GM12878 (cell line): ENCODE results near the gene FRYL. TPM values are rescaled to one million over a fixed set of nuclear protein-coding genes. Genes with fewer than 3 reads are reported as not detected.

Experiments
- ATAC-seq: fragments of 200-7000 bp; cut with Tn5 transposase; 3 replicates; pipeline ENCODE4 v1.9.1; 2020; ENCODE audit warnings: mild to moderate bottlenecking, moderate library complexity
- BruUV-seq: library from RNA; stranded (reverse); fragments of 400-500 nt; replicated peaks from 2 replicates; lab custom pipeline; 2021; lab: Mats Ljungman, UMichigan
- CTCF ChIA-PET: fragments of 300-600 bp; sonication (Branson Sonifier 250); formaldehyde crosslinking; extraction: SDS; loops from one replicate; lab custom pipeline; 2021; ENCODE audit warnings: inconsistent platforms; lab: Yijun Ruan, JAX
- POLR2A ChIA-PET: fragments of 350-600 bp; formaldehyde crosslinking; extraction: SDS; loops from one replicate; lab custom pipeline; 2021; ENCODE audit warnings: inconsistent platforms; lab: Charles Lee
- RAD21 ChIA-PET: fragments of 300-600 bp; sonication (Branson Sonifier 250); formaldehyde crosslinking; loops from one replicate; lab custom pipeline; 2023; ENCODE audit warnings: antibody characterized with exemption; ENCODE audit not compliant: unreplicated experiment; lab: Charles Lee
- SMC1A ChIA-PET: fragments of 300-600 bp; sonication (Branson Sonifier 250); formaldehyde crosslinking; loops from one replicate; lab custom pipeline; 2023; ENCODE audit not compliant: unreplicated experiment, uncharacterized antibody; lab: Charles Lee
- DNase-seq: peaks from one replicate; pipeline ENCODE4 v3.0.0-alpha.2; 2011; ENCODE audit warnings: low read depth, low spot score
- FAIRE-seq: peaks from 3 replicates; lab custom pipeline; 2011; peaks lifted over from hg19 to GRCh38; lab: Jason Lieb, UNC
- H2AFZ ChIP-seq: 2 replicates; pipeline ENCODE4 v1.6.0; 2011; ENCODE audit warnings: low read depth, low read length, control low read depth; ENCODE audit not compliant: control insufficient read depth
- H3K27ac ChIP-seq: 2 replicates; pipeline ENCODE4 v1.5.1; 2011; ENCODE audit warnings: control low read depth; ENCODE audit not compliant: control insufficient read depth, insufficient read depth
- H3K27me3 ChIP-seq, 2 experiments: replicated peaks in 1 of 2; 2 replicates each; pipeline versions ENCODE4 v1.6.0 to v1.6.1; 2011; ENCODE audit warnings: low read length in 1 of 2; ENCODE audit not compliant: control insufficient read depth in 2 of 2, insufficient read depth in 2 of 2
- H3K36me3 ChIP-seq, 2 experiments: 2 replicates each; pipeline ENCODE4 v1.5.1; 2011; ENCODE audit warnings: low read length in 1 of 2; ENCODE audit not compliant: control insufficient read depth in 2 of 2, insufficient read depth in 2 of 2
- H3K4me1 ChIP-seq: 2 replicates; pipeline ENCODE4 v1.6.1; 2011; ENCODE audit warnings: mild to moderate bottlenecking, low read length, moderate library complexity, mixed read lengths; ENCODE audit not compliant: control insufficient read depth, insufficient read depth
- H3K4me2 ChIP-seq: 2 replicates; pipeline ENCODE4 v1.6.0; 2011; ENCODE audit warnings: control low read depth; ENCODE audit not compliant: control insufficient read depth, insufficient read depth
- H3K4me3 ChIP-seq: fragments of 200-600 bp; sonication (generic); 2 replicates; pipeline ENCODE4 v1.5.1; 2016
- H3K79me2 ChIP-seq: 2 replicates; pipeline ENCODE4 v1.6.0; 2011; ENCODE audit warnings: low read length; ENCODE audit not compliant: control insufficient read depth, insufficient read depth
- H3K9ac ChIP-seq: 2 replicates; pipeline ENCODE4 v1.8.0; 2011; ENCODE audit warnings: low read length, control low read depth, mixed read lengths; ENCODE audit not compliant: control insufficient read depth, insufficient read depth
- H3K9me3 ChIP-seq: replicated peaks from 3 replicates; pipeline ENCODE4 v1.5.1; 2011; ENCODE audit warnings: mild to moderate bottlenecking, low read length; ENCODE audit not compliant: control insufficient read depth, insufficient read depth
- H4K20me1 ChIP-seq: 2 replicates; pipeline ENCODE4 v1.6.0; 2011; ENCODE audit not compliant: control insufficient read depth, insufficient read depth
- BHLHE40 ChIP-seq, 2 experiments: fragments of 450-650 bp in 1 of 2; IDR thresholded peaks; 2 replicates each; pipeline ENCODE4 v1.6.1; 2011 to 2017; ENCODE audit warnings: low read depth in 2 of 2, borderline replicate concordance in 1 of 2, improper control_type of control experiment in 1 of 2, low read length in 1 of 2, mild to moderate bottlenecking in 1 of 2
- CHD2 ChIP-seq: IDR thresholded peaks from 2 replicates; pipeline ENCODE4 v1.6.1; 2011; ENCODE audit warnings: low read depth, low read length, improper control_type of control experiment, borderline replicate concordance
- E2F8 ChIP-seq: fragments of 450-650 bp; IDR thresholded peaks from 2 replicates; pipeline ENCODE4 v1.6.1; 2018; ENCODE audit warnings: mild to moderate bottlenecking, low read depth, moderate library complexity; ENCODE audit not compliant: partially characterized antibody
- E4F1 ChIP-seq: fragments of 450-650 bp; IDR thresholded peaks from 2 replicates; pipeline ENCODE4 v1.6.1; 2018; ENCODE audit warnings: borderline replicate concordance, mild to moderate bottlenecking; ENCODE audit not compliant: partially characterized antibody
- KAT2A ChIP-seq: conservative IDR thresholded peaks from 2 replicates; pipeline ENCODE4 v1.6.1; 2011; ENCODE audit warnings: low read depth, low read length; ENCODE audit not compliant: control insufficient read depth
- MEF2A ChIP-seq: IDR thresholded peaks from 2 replicates; pipeline ENCODE4 v1.6.1; 2011; ENCODE audit warnings: low read depth, mild to moderate bottlenecking, low read length, moderate library complexity; ENCODE audit not compliant: insufficient read depth
- MTA2 ChIP-seq: fragments of 450-650 bp; IDR thresholded peaks from 2 replicates; pipeline ENCODE4 v1.6.1; 2016; ENCODE audit warnings: low read depth, mild to moderate bottlenecking, moderate library complexity
- MXI1 ChIP-seq: fragments of 150-350 bp; IDR thresholded peaks from 2 replicates; pipeline ENCODE4 v1.6.1; 2011; ENCODE audit warnings: low read depth, mild to moderate bottlenecking, inconsistent platforms, low read length, improper control_type of control experiment
- RAD51 ChIP-seq: fragments of 450-650 bp; IDR thresholded peaks from 2 replicates; pipeline ENCODE4 v1.6.1; 2016; ENCODE audit warnings: moderate library complexity, mild to moderate bottlenecking, inconsistent platforms
- SIX5 ChIP-seq: IDR thresholded peaks from 2 replicates; pipeline ENCODE4 v1.6.1; 2011; ENCODE audit warnings: mild to moderate bottlenecking, low read depth, low read length, moderate library complexity; ENCODE audit not compliant: severe bottlenecking
- TCF12 ChIP-seq: IDR thresholded peaks from 2 replicates; pipeline ENCODE4 v1.6.1; 2011; ENCODE audit warnings: low read depth, mild to moderate bottlenecking, low read length
- TCF3 ChIP-seq: IDR thresholded peaks from 2 replicates; pipeline ENCODE4 v1.6.1; 2012; ENCODE audit warnings: low read depth, mild to moderate bottlenecking, low read length, borderline replicate concordance; ENCODE audit not compliant: insufficient read depth
- USF1 ChIP-seq: IDR thresholded peaks from 2 replicates; pipeline ENCODE4 v1.6.1; 2011; ENCODE audit warnings: borderline replicate concordance, low read depth, mild to moderate bottlenecking, moderate library complexity, mixed read lengths, low read length; ENCODE audit not compliant: insufficient read depth; ENCODE audit errors: extremely low read length
- ZNF217 ChIP-seq: fragments of 450-650 bp; IDR thresholded peaks from 2 replicates; pipeline ENCODE4 v1.6.1; 2017; ENCODE audit warnings: antibody characterized with exemption, mild to moderate bottlenecking
- ZSCAN29 ChIP-seq: fragments of 450-650 bp; IDR thresholded peaks from 2 replicates; pipeline ENCODE4 v1.6.1; 2017; ENCODE audit warnings: mild to moderate bottlenecking, moderate library complexity
- WGBS: methylation state at CpG from one replicate; pipeline ENCODE4 v1.1.6; 2016; ENCODE audit warnings: low lambda C conversion rate; ENCODE audit not compliant: insufficient replicate concordance, insufficient coverage; ENCODE audit errors: missing lambda C conversion rate; 5-methylcytosine and 5-hydroxymethylcytosine counted together
- in situ Hi-C: fragments of 300-500 bp; cut with MboI; formaldehyde crosslinking; loops from 9 replicates; pipeline ENCODE4 v1.14.3; 2018; ENCODE audit warnings: mixed read lengths
- intact Hi-C: fragments of 100-400 bp; cut with micrococcal nuclease; formaldehyde crosslinking; loops from one replicate; pipeline ENCODE4 v1.14.2; 2022; ENCODE audit not compliant: unreplicated experiment
- polyA plus RNA-seq, 11 experiments: library from polyadenylated mRNA; depleted of rRNA in 4 of 11; unstranded in 6 of 11; stranded (reverse) in 5 of 11; fragments of >200 nt; fragmentation: Nextera tagmentation in 4 of 11; fragmentation: Illumina TruSeq in 1 of 11; extraction: Ambion mirVana in 4 of 11; extraction: Trizol in 1 of 11; gene quantifications; 1 replicate in 1 of 11; 2 replicates in 10 of 11; pipeline versions ENCODE4 v1.2.1 to v1.2.3, GENCODE V29; 2011 to 2016; ENCODE audit warnings: inconsistent platforms in 2 of 11, missing spikeins in 2 of 11, low read depth in 1 of 11
- total RNA-seq, 4 experiments: library from RNA; depleted of rRNA in 3 of 4; stranded (reverse); fragments of >200 nt in 3 of 4; fragmentation: Illumina TruSeq in 1 of 4; extraction: Trizol in 1 of 4; gene quantifications; 2 replicates each; pipeline versions ENCODE4 v1.2.1 to v1.2.3, GENCODE V29; 2013 to 2021

FRYL gene
- total and polyA plus RNA-seq, 10 of the 15 experiments (the other 5 are each of a cell fraction or from before 2014, with no cell fraction given), result 10.3 to 50.6 (median 28.7) TPM

GRCh38 chr4:48518143-48518542 is 261.9 kb downstream of the FRYL start:
- H3K9me3 ChIP-seq, result no peaks in the 10 kb centered on the region
- ChIA-PET SMC1A (no interaction called here), POLR2A (no interaction called here), CTCF (no interaction called here), RAD21 (no interaction called here)
- TF ChIP-seq ZNF217, result no peak
- TF ChIP-seq TCF12, result no peak
- no peak for TF ChIP-seq KAT2A
- TF ChIP-seq TCF3, result no peak
- no peak for TF ChIP-seq MXI1
- TF ChIP-seq ZSCAN29, result no peak
- no peak for TF ChIP-seq RAD51
- no peak for TF ChIP-seq E2F8
- no peak for TF ChIP-seq MEF2A
- TF ChIP-seq MTA2, result no peak
- no peak for TF ChIP-seq E4F1
- no peak for TF ChIP-seq USF1
- no peak for TF ChIP-seq CHD2
- no peak for TF ChIP-seq BHLHE40 (IDR thresholded peaks at IDR 0.05; ENCODE audit: borderline replicate concordance in 1 of 2, low read depth in 2 of 2, low read length in 1 of 2)
- no peak for TF ChIP-seq SIX5
- H3K27ac ChIP-seq, result no peak overlapping the region
- no peaks in the 10 kb centered on the region for H3K4me1 ChIP-seq
- no peak overlapping the region for H3K9ac ChIP-seq
- H4K20me1 ChIP-seq, result no peaks in the 10 kb centered on the region
- no peaks in the 10 kb centered on the region for H3K27me3 ChIP-seq
- intact Hi-C loops (no loop called here), in situ Hi-C loops (no loop called here)
- FAIRE-seq (no peak), ATAC-seq (no peak), DNase-seq (no peak)
- H3K36me3 ChIP-seq, result peaks cover 9 to 28% of the 10 kb centered on the region in 2 experiments
- 95% methylated on average over 3 of the region's 3 CpGs for WGBS
- no peak overlapping the region for H3K4me3 ChIP-seq
- BruUV-seq, result no TSS peak
- H2AFZ ChIP-seq, result no peak overlapping the region
- no peak overlapping the region for H3K4me2 ChIP-seq
- H3K79me2 ChIP-seq, result no peaks in the 10 kb centered on the region
